ENCODE results near the gene TSR3.

DNA sequence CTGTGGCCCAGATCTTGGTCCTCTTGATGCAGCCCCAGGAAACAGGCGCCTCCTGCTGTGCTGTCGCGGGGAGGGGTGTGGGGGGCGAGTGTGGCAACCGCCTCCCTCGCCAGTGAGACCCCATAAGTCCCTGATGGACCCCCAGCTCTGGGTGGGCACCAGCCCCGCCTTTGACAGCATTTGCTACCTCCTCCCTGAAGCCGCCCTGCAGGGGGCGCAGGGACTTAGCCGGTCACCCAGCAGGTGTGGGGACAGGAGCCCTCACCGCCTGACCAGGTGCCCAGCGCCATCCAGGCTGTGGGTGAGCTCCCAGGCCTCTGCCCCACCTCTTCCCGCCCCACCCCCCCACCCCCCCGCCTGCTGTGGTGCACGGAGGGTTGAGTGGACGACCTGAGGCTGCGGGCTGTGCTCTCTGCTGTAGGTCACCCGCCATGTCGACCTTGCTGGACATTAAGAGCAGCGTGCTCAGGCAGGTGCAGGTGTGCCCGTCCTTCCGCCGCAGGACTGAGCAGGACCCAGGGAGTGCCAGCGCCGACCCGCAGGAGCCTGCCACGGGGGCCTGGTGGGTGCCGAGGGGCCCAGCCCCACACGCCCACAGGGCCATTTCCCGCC, 13.5 kb downstream of the TSR3 start:
- TF ChIP-seq, protein P1, sequence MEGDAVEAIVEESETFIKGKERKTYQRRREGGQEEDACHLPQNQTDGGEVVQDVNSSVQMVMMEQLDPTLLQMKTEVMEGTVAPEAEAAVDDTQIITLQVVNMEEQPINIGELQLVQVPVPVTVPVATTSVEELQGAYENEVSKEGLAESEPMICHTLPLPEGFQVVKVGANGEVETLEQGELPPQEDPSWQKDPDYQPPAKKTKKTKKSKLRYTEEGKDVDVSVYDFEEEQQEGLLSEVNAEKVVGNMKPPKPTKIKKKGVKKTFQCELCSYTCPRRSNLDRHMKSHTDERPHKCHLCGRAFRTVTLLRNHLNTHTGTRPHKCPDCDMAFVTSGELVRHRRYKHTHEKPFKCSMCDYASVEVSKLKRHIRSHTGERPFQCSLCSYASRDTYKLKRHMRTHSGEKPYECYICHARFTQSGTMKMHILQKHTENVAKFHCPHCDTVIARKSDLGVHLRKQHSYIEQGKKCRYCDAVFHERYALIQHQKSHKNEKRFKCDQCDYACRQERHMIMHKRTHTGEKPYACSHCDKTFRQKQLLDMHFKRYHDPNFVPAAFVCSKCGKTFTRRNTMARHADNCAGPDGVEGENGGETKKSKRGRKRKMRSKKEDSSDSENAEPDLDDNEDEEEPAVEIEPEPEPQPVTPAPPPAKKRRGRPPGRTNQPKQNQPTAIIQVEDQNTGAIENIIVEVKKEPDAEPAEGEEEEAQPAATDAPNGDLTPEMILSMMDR (conservative IDR thresholded peaks at IDR 0.05; ENCODE audit: low read depth, low read length), result peak; percentile 54
- no peak for TF ChIP-seq EZH2 (IDR thresholded peaks at IDR 0.05; ENCODE audit: low read length, unreplicated experiment)
